Measurements from ENCODE around the gene CHD6. TPM values are rescaled to one million over a fixed set of nuclear protein-coding genes. Genes with fewer than 3 reads are reported as not detected.

CHD6 gene
- total RNA-seq, 1 experiment from 2014 or later = 26.6 TPM

GRCh38 chr20:41424546-41424945 lies 193.6 kb downstream of the CHD6 start:
- ChIA-PET RAD21 (ENCODE audit: low non-redundant PET in 1 of 2, low total read pairs in 2 of 2, uncharacterized antibody in 2 of 2, unreplicated experiment in 2 of 2) (no interaction called here), CTCF (no interaction called here), POLR2A (no interaction called here)
- intact Hi-C loops (cut with micrococcal nuclease) = no loop called here
- Histone ChIP-seq H3K4me3 (replicated peaks in 1 of 2; ENCODE audit: low read depth in 1 of 2, low read length in 2 of 2) (no peak overlapping the region), H3K9me2 (ENCODE audit: insufficient read depth) (no peaks in the 10 kb centered on the region), H3K9ac (ENCODE audit: low read length) (no peak overlapping the region), H3K4me2 (ENCODE audit: low read length) (no peak overlapping the region), H3K27ac (ENCODE audit: low read depth, low read length) (no peak overlapping the region), H2AFZ (ENCODE audit: low read depth, low read length, poor library complexity, severe bottlenecking) (no peak overlapping the region), H3K9me3 (ENCODE audit: control insufficient read depth in 1 of 2, insufficient read depth in 1 of 2, low read depth in 1 of 2, low read length in 2 of 2) (no peaks in the 10 kb centered on the region), H3K27me3 (ENCODE audit: insufficient read depth, low read length) (no peaks in the 10 kb centered on the region), H3K79me2 (ENCODE audit: insufficient read depth, low read length) (no peaks in the 10 kb centered on the region), H3K36me3 (ENCODE audit: control insufficient read depth in 1 of 2, insufficient read depth in 2 of 2, low read length in 2 of 2) (peaks cover 0 to 21% of the 10 kb centered on the region in 2 experiments; a peak in 2 of 4 replicates), H4K20me1 (ENCODE audit: insufficient read depth) (no peaks in the 10 kb centered on the region), H3K4me1 (ENCODE audit: control insufficient read depth in 1 of 2, insufficient read depth in 2 of 2, low read length in 2 of 2) (peaks cover 4 to 10% of the 10 kb centered on the region in 2 experiments; a peak in 2 of 4 replicates)
- DNase-seq (ENCODE audit: low read depth, low spot score) = no peak
- BruUV-seq (replicated peaks) = no TSS peak
- no peak for ATAC-seq
- TF ChIP-seq POLR2AphosphoS5 (IDR thresholded peaks at IDR 0.05; ENCODE audit: low read depth, low read length) (no peak), EZH2 (IDR thresholded peaks at IDR 0.05) (no peak), POLR2A (IDR thresholded peaks at IDR 0.05; ENCODE audit: borderline replicate concordance, extremely low read depth, insufficient read depth, insufficient read length) (no peak), FOSL1 (IDR thresholded peaks at IDR 0.05; ENCODE audit: low read depth) (no peak), SRF (IDR thresholded peaks at IDR 0.05; ENCODE audit: low read depth) (no peak), ZFX (IDR thresholded peaks at IDR 0.05) (no peak), CBX3 (IDR thresholded peaks at IDR 0.05; ENCODE audit: low read depth) (no peak)

GRCh38 chr20:41424011-41424410 lies 194.2 kb downstream of the CHD6 start:
- H3K4me1 ChIP-seq (ENCODE audit: control insufficient read depth in 1 of 2, insufficient read depth in 2 of 2, low read length in 2 of 2) = peaks cover 4 to 10% of the 10 kb centered on the region in 2 experiments; a peak in 2 of 4 replicates
- intact Hi-C loops (cut with micrococcal nuclease) = no loop called here
- RAD21 ChIA-PET (ENCODE audit: low non-redundant PET in 1 of 2, low total read pairs in 2 of 2, uncharacterized antibody in 2 of 2, unreplicated experiment in 2 of 2) = no interaction called here
- H4K20me1 ChIP-seq (ENCODE audit: insufficient read depth) = no peaks in the 10 kb centered on the region
- no peak for DNase-seq (ENCODE audit: low read depth, low spot score)
- H3K4me2 ChIP-seq (ENCODE audit: low read length) = no peak overlapping the region
- H3K27me3 ChIP-seq (ENCODE audit: insufficient read depth, low read length) = no peaks in the 10 kb centered on the region
- H3K9ac ChIP-seq (ENCODE audit: low read length) = no peak overlapping the region
- H3K4me3 ChIP-seq (replicated peaks in 1 of 2; ENCODE audit: low read depth in 1 of 2, low read length in 2 of 2) = no peak overlapping the region
- H3K9me2 ChIP-seq (ENCODE audit: insufficient read depth) = no peaks in the 10 kb centered on the region
- POLR2A ChIA-PET = no interaction called here
- H3K79me2 ChIP-seq (ENCODE audit: insufficient read depth, low read length) = no peaks in the 10 kb centered on the region
- peaks cover 0 to 22% of the 10 kb centered on the region in 2 experiments; a peak in 2 of 4 replicates for H3K36me3 ChIP-seq (ENCODE audit: control insufficient read depth in 1 of 2, insufficient read depth in 2 of 2, low read length in 2 of 2)
- TF ChIP-seq CEBPB (IDR thresholded peaks at IDR 0.05; ENCODE audit: low read depth) (no peak), SP1 (IDR thresholded peaks at IDR 0.05; ENCODE audit: low read depth) (no peak), SRF (IDR thresholded peaks at IDR 0.05; ENCODE audit: low read depth) (no peak), ELF1 (IDR thresholded peaks at IDR 0.05; ENCODE audit: borderline replicate concordance, low read depth) (no peak), JUND (IDR thresholded peaks at IDR 0.05) (no peak), SIN3A (IDR thresholded peaks at IDR 0.05; ENCODE audit: low read depth) (no peak), TCF7L2 (IDR thresholded peaks at IDR 0.05; ENCODE audit: borderline replicate concordance, extremely low read depth, insufficient read depth, insufficient read length) (no peak), EGR1 (IDR thresholded peaks at IDR 0.05; ENCODE audit: low read depth) (no peak), ATF3 (IDR thresholded peaks at IDR 0.05) (no peak), FOSL1 (IDR thresholded peaks at IDR 0.05; ENCODE audit: low read depth) (no peak), POLR2AphosphoS5 (IDR thresholded peaks at IDR 0.05; ENCODE audit: low read depth, low read length) (no peak), EZH2 (IDR thresholded peaks at IDR 0.05) (no peak), CBX3 (IDR thresholded peaks at IDR 0.05; ENCODE audit: low read depth) (no peak), RAD21 (IDR thresholded peaks at IDR 0.05; ENCODE audit: low read depth) (no peak), ZNF274 (IDR thresholded peaks at IDR 0.05; ENCODE audit: low read depth, low read length) (no peak)
- CTCF ChIA-PET = no interaction called here
- BruUV-seq (replicated peaks) = no TSS peak
- no peak for ATAC-seq
- H3K9me3 ChIP-seq (ENCODE audit: control insufficient read depth in 1 of 2, insufficient read depth in 1 of 2, low read depth in 1 of 2, low read length in 2 of 2) = no peaks in the 10 kb centered on the region
- no peak overlapping the region for H3K27ac ChIP-seq (ENCODE audit: low read depth, low read length)
- no peak overlapping the region for H2AFZ ChIP-seq (ENCODE audit: low read depth, low read length, poor library complexity, severe bottlenecking)

Data from HCT116 (cell line).